ENCODE results near the gene ZNF3. TPM values are rescaled to one million over a fixed set of nuclear protein-coding genes. Genes with fewer than 3 reads are reported as not detected.

ZNF3 gene
- total and polyA plus RNA-seq, 9 of the 15 experiments (the other 6 are each of a cell fraction or from before 2014, with no cell fraction given): 30.0 to 64.9 (median 51.5) TPM

- CTCF ChIA-PET (ENCODE audit: low intra/inter-chr PET ratio): no interaction called here
- ATAC-seq: no peak
- POLR2A ChIA-PET: interaction anchor here (7.9 kb wide), 1 partner anchor 14 kb away, joined by 115 read pairs; the partner anchor contains the start of genes AP4M1 and MCM7
- Histone ChIP-seq H3K79me2 (ENCODE audit: control insufficient read depth, insufficient read depth, low read length) (peaks cover 19% of the 10 kb centered on the region), H2AFZ (ENCODE audit: low read depth, low read length) (peak overlapping the region; percentile 53), H4K20me1 (replicated peaks; ENCODE audit: control insufficient read depth, insufficient read depth, low read length) (peaks cover 10% of the 10 kb centered on the region; the same call in 1 of the 2 replicates), H3K4me1 (replicated peaks in 1 of 2; ENCODE audit: control insufficient read depth in 2 of 2, insufficient read depth in 2 of 2, low read length in 2 of 2) (peaks cover 31 to 32% of the 10 kb centered on the region in 2 experiments), H3K36me3 (ENCODE audit: control insufficient read depth, insufficient read depth, low read length) (peaks cover 24% of the 10 kb centered on the region), H3K27me3 (ENCODE audit: control insufficient read depth in 2 of 2, insufficient read depth in 2 of 2, low read length in 2 of 2) (no peaks in the 10 kb centered on the region), H3K9ac (ENCODE audit: insufficient read depth in 1 of 2, low read depth in 2 of 2, low read length in 2 of 2) (no peak overlapping the region), H3K9me1 (ENCODE audit: control insufficient read depth, insufficient read depth, low read length) (no peaks in the 10 kb centered on the region), H3K9me3 (replicated peaks; ENCODE audit: control insufficient read depth, insufficient read depth, low read depth, low read length) (no peaks in the 10 kb centered on the region), H3K4me3 (no peak overlapping the region), H3K4me2 (ENCODE audit: insufficient read depth, low read length) (no peak overlapping the region), H3K27ac (ENCODE audit: extremely low read depth, low read depth, low read length) (no peak overlapping the region; the same call in 2 of the 3 replicates)
- in situ Hi-C loops (cut with MboI) (no loop called here), intact Hi-C loops (cut with micrococcal nuclease) (no loop called here)
- WGBS (ENCODE audit: insufficient coverage, low coverage, missing lambda C conversion rate): 77% methylated on average over 10 of the region's 10 CpGs
- BruUV-seq (replicated peaks): no TSS peak
- TF ChIP-seq MEF2D (tag; conservative IDR thresholded peaks at IDR 0.05; ENCODE audit: low read depth): no peak
- peak; percentile 29; the same call in 1 of the 2 replicates for TF ChIP-seq SMARCE1 (IDR thresholded peaks at IDR 0.05)
- TF ChIP-seq FOXO4 (CRISPR knock-in tag; IDR thresholded peaks at IDR 0.05): no peak
- peak; percentile 21; the same call in 1 of the 2 replicates for TF ChIP-seq ATF3 (IDR thresholded peaks at IDR 0.05)
- no peak for TF ChIP-seq ATF3 (CRISPR knock-in tag; conservative IDR thresholded peaks at IDR 0.05)
- no peak for TF ChIP-seq NEUROD1 (IDR thresholded peaks at IDR 0.05; ENCODE audit: borderline replicate concordance, low read depth, low read length, partially characterized antibody)
- TF ChIP-seq ZNF583 (CRISPR knock-in tag; IDR thresholded peaks at IDR 0.05): no peak
- no peak for TF ChIP-seq ZNF217 (CRISPR knock-in tag; IDR thresholded peaks at IDR 0.05)
- peak; percentile 52 for TF ChIP-seq BCOR (IDR thresholded peaks at IDR 0.05)
- peak; percentile 20; the same call in 1 of the 2 replicates for TF ChIP-seq DMBX1 (CRISPR knock-in tag; IDR thresholded peaks at IDR 0.05; ENCODE audit: borderline replicate concordance)
- TF ChIP-seq DPF2 (IDR thresholded peaks at IDR 0.05): peak; percentile 49; the same call in 1 of the 2 replicates
- TF ChIP-seq FOXK2 (conservative IDR thresholded peaks at IDR 0.05 in 1 of 2, IDR thresholded peaks at IDR 0.05 in 1 of 2; ENCODE audit: low read depth in 2 of 2): no peak
- DNase-seq (ENCODE audit: extremely low read depth in 1 of 4, low spot score in 3 of 4): no peak
- FAIRE-seq: no peak
These were observed 5.7 kb upstream of the ZNF3 start for GRCh38 chr7:100087055-100087750.
